HepG2 (cell line): ENCODE measurements around the gene CNPY4. TPM values are rescaled to one million over a fixed set of nuclear protein-coding genes. Genes with fewer than 3 reads are reported as not detected.
A peak's percentile ranks its signal among the peaks of the same experiment; 100 is the strongest.

Experiments
- ATAC-seq: fragments of 200-7000 bp; cut with Tn5 transposase; 3 replicates; pipeline ENCODE4 v1.9.1; 2020; ENCODE audit warnings: mild to moderate bottlenecking, moderate library complexity
- BruUV-seq: library from RNA; stranded (reverse); fragments of 400-500 nt; replicated peaks from 2 replicates; lab custom pipeline; 2021; lab: Mats Ljungman, UMichigan
- CTCF ChIA-PET: fragments of 300-600 bp; formaldehyde crosslinking; extraction: SDS; loops from one replicate; lab custom pipeline; 2021; ENCODE audit warnings: low total read pairs, inconsistent platforms, low intra/inter-chr PET ratio; lab: Yijun Ruan, JAX
- POLR2A ChIA-PET: fragments of 350-600 bp; sonication (Branson Sonifier 250); formaldehyde crosslinking; loops from one replicate; lab custom pipeline; 2020; ENCODE audit warnings: antibody characterized with exemption, inconsistent platforms; lab: Yijun Ruan, JAX
- DNase-seq: peaks from one replicate; pipeline ENCODE4 v3.0.0-alpha.2; 2015; ENCODE audit warnings: low spot score
- FAIRE-seq: peaks from 3 replicates; lab custom pipeline; 2011; peaks lifted over from hg19 to GRCh38; lab: Jason Lieb, UNC
- H2AFZ ChIP-seq: one replicate; pipeline ENCODE4 v1.6.1; 2011; ENCODE audit warnings: low read length, inconsistent platforms
- H3K27ac ChIP-seq: fragments of 300-600 bp; 3 replicates; pipeline ENCODE4 v1.8.0; 2011; ENCODE audit warnings: mixed run types, mild to moderate bottlenecking, mixed read lengths, low read length, inconsistent platforms; ENCODE audit not compliant: insufficient read depth; ENCODE audit errors: extremely low read length
- H3K27me3 ChIP-seq, 2 experiments: fragments of 200-600 bp in 1 of 2; 2 replicates in 1 of 2; 3 replicates in 1 of 2; pipeline versions ENCODE4 v1.6.0 to v1.8.0; 2011; ENCODE audit warnings: low read length in 2 of 2, mild to moderate bottlenecking in 2 of 2, moderate library complexity in 2 of 2, inconsistent platforms in 1 of 2; ENCODE audit not compliant: insufficient read depth in 2 of 2, control insufficient read depth in 1 of 2
- H3K36me3 ChIP-seq, 2 experiments: fragments of 200-600 bp in 1 of 2; replicated peaks in 1 of 2; 2 replicates in 1 of 2; 3 replicates in 1 of 2; pipeline versions ENCODE4 v1.5.1 to v1.8.0; 2011; ENCODE audit warnings: low read length in 2 of 2, inconsistent platforms in 1 of 2; ENCODE audit not compliant: insufficient read depth in 2 of 2, control insufficient read depth in 1 of 2
- H3K4me1 ChIP-seq: 2 replicates; pipeline ENCODE4 v1.5.1; 2012; ENCODE audit warnings: low read length, inconsistent platforms; ENCODE audit not compliant: insufficient read depth
- H3K4me2 ChIP-seq: 2 replicates; pipeline ENCODE4 v1.6.0; 2011; ENCODE audit warnings: low read depth, low read length, inconsistent platforms
- H3K4me3 ChIP-seq, 3 experiments: fragments of 200-600 bp in 1 of 3; sonication (generic), shearing (Covaris generic) in 1 of 3; replicated peaks in 1 of 3; 2 replicates each; pipeline ENCODE4 v1.5.1; 2011 to 2016; ENCODE audit warnings: low read length in 3 of 3, inconsistent platforms in 2 of 3, low read depth in 2 of 3, mild to moderate bottlenecking in 2 of 3, control low read depth in 1 of 3, mixed read lengths in 1 of 3; ENCODE audit not compliant: insufficient read depth in 1 of 3
- H3K79me2 ChIP-seq: one replicate; pipeline ENCODE4 v1.6.1; 2011; ENCODE audit warnings: low read length, inconsistent platforms; ENCODE audit not compliant: insufficient read depth
- H3K9ac ChIP-seq: 2 replicates; pipeline ENCODE4 v1.6.0; 2011; ENCODE audit warnings: mild to moderate bottlenecking, low read depth, low read length, inconsistent platforms; ENCODE audit not compliant: insufficient read depth
- H3K9me3 ChIP-seq: 2 replicates; pipeline ENCODE4 v1.5.1; 2012; ENCODE audit warnings: mild to moderate bottlenecking, low read length
- H4K20me1 ChIP-seq: 2 replicates; pipeline ENCODE4 v1.6.0; 2011; ENCODE audit warnings: inconsistent platforms, mild to moderate bottlenecking, low read length, moderate library complexity; ENCODE audit not compliant: insufficient read depth
- AGO1 ChIP-seq: fragments of 200-400 bp; formaldehyde crosslinking; IDR thresholded peaks from 2 replicates; pipeline ENCODE4 v1.6.1; 2017; ENCODE audit warnings: mild to moderate bottlenecking, low read depth, low read length, moderate library complexity; ENCODE audit not compliant: poor library complexity, severe bottlenecking
- AGO2 ChIP-seq: fragments of 200-400 bp; formaldehyde crosslinking; optimal IDR thresholded peaks from 2 replicates; pipeline ENCODE3; 2017; ENCODE audit warnings: mild to moderate bottlenecking, low read depth, low read length, moderate library complexity
- HNRNPLL ChIP-seq: fragments of 200-400 bp; formaldehyde crosslinking; IDR thresholded peaks from 2 replicates; pipeline ENCODE4 v1.6.1; 2017; ENCODE audit warnings: mild to moderate bottlenecking, low read depth, low read length; ENCODE audit not compliant: poor library complexity, severe bottlenecking
- HOXA5 ChIP-seq: sonication (generic); formaldehyde crosslinking; IDR thresholded peaks from 2 replicates; pipeline ENCODE4 v1.4.0; 2020; ENCODE audit warnings: missing genetic modification reagents
- HOXA7 ChIP-seq: sonication (generic); formaldehyde crosslinking; IDR thresholded peaks from 2 replicates; pipeline ENCODE4 v1.8.1; 2022; ENCODE audit warnings: mild to moderate bottlenecking, missing genetic modification reagents, moderate library complexity
- PCBP1 ChIP-seq: fragments of 200-400 bp; formaldehyde crosslinking; IDR thresholded peaks from 2 replicates; pipeline ENCODE4 v1.6.1; 2017; ENCODE audit warnings: mild to moderate bottlenecking, low read depth, low read length, borderline replicate concordance
- POLR2A ChIP-seq, 2 experiments: IDR thresholded peaks; 2 replicates each; pipeline ENCODE4 v1.6.1; 2011; ENCODE audit warnings: low read depth in 2 of 2, low read length in 2 of 2, mild to moderate bottlenecking in 1 of 2, moderate library complexity in 1 of 2; ENCODE audit not compliant: insufficient read depth in 1 of 2
- RBFOX2 ChIP-seq: fragments of 200-400 bp; formaldehyde crosslinking; IDR thresholded peaks from 2 replicates; pipeline ENCODE4 v1.6.1; 2017; ENCODE audit warnings: low read depth, mild to moderate bottlenecking, low read length
- ZNF790 ChIP-seq: sonication (generic); formaldehyde crosslinking; IDR thresholded peaks from 2 replicates; pipeline ENCODE4 v1.8.0; 2022; ENCODE audit warnings: missing genetic modification reagents, mild to moderate bottlenecking, borderline replicate concordance
- ZSCAN12 ChIP-seq: sonication (generic); formaldehyde crosslinking; IDR thresholded peaks from 2 replicates; pipeline ENCODE4 v1.9.0; 2021; ENCODE audit warnings: mild to moderate bottlenecking, missing genetic modification reagents
- WGBS: methylation state at CpG from one replicate; pipeline ENCODE4 v1.1.6; 2017; ENCODE audit warnings: low lambda C conversion rate; 5-methylcytosine and 5-hydroxymethylcytosine counted together
- in situ Hi-C: cut with HindIII; loops from 2 replicates; pipeline ENCODE4 v1.10.0; 2017; ENCODE audit warnings: low pct_unique_long_range_greater_than_20kb; ENCODE audit not compliant: extremely low pct_ligation_motif_present
- intact Hi-C: fragments of 100-400 bp; cut with micrococcal nuclease; formaldehyde crosslinking; loops from one replicate; pipeline ENCODE4 v1.10.0; 2022; ENCODE audit not compliant: unreplicated experiment
- polyA plus RNA-seq, 8 experiments: library from polyadenylated mRNA; depleted of rRNA in 3 of 8; stranded (reverse) in 7 of 8; unstranded in 1 of 8; fragments of >200 nt; fragmentation: Illumina TruSeq in 4 of 8; extraction: Trizol in 4 of 8; gene quantifications; 2 replicates each; pipeline versions ENCODE4 v1.2.1 to v1.2.3, GENCODE V29; 2011 to 2016; ENCODE audit warnings: low read depth in 4 of 8, missing spikeins in 1 of 8, mixed read lengths in 1 of 8; ENCODE audit not compliant: insufficient read depth in 1 of 8
- total RNA-seq, 5 experiments: library from RNA; depleted of rRNA; stranded (reverse); fragments of >200 nt; fragmentation: Illumina TruSeq; extraction: Trizol; gene quantifications; 2 replicates each; pipeline ENCODE4 v1.2.3, GENCODE V29; 2016; ENCODE audit warnings: low read depth in 1 of 5
- TF ChIP-seq, protein P1 (sequence below): sonication (generic); formaldehyde crosslinking; IDR thresholded peaks from 2 replicates; pipeline ENCODE4 v1.4.0; 2020; ENCODE audit warnings: missing genetic modification reagents

Gene CNPY4
- total and polyA plus RNA-seq, 2 of the 13 experiments (the other 11 are each of a cell fraction or from before 2014, with no cell fraction given) = 6.2 to 12.7 TPM

DNA sequence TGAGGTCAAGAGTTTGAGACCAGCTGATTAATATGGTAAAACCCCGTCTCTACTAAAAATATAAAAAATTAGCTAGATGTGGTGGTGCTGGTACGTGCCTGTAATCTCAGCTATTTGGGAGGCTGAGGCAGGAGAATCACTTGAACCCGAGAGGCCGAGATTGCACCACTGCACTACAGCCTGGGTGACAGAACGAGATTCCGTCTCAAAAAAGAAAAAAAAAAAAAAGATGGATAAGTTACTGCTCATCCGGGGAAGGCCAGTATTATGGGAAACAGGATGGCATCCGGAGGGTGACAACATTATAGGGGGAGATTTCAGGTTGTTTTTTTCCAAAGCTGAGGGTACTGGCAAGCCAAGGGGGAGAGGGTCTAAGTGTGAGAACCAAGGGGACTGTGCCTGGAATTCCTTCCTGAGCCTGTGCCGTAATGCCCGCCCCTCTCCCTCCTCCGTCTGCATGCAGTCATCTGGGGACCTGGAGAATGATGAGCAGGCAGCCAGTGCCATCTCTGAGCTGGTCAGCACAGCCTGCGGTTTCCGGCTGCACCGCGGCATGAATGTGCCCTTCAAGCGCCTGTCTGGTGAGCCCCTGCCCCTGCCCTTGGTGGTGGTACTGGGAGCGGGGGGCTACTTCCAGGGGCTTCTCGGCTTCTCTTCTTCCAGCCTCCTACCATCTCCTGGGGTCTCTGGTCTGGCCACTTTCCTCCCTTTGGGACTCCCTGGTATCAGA, 33.7 kb downstream of the CNPY4 start:
- intact Hi-C loops = no loop called here
- no peak overlapping the region for H3K27ac ChIP-seq

More for the DNA sequence above, 33.7 kb downstream of the CNPY4 start:
- in situ Hi-C loops = no loop called here
- WGBS = 97% methylated on average over 13 of the region's 18 CpGs
- Histone ChIP-seq H4K20me1 (peaks cover 6% of the 10 kb centered on the region; the same call in 1 of the 2 replicates), H3K9ac (no peak overlapping the region), H3K79me2 (peaks cover 15% of the 10 kb centered on the region), H3K4me1 (peaks cover 75% of the 10 kb centered on the region), H3K27me3 (no peaks in the 10 kb centered on the region), H3K36me3 (peaks cover 6 to 24% of the 10 kb centered on the region in 2 experiments), H3K4me3 (no peak overlapping the region), H3K9me3 (no peaks in the 10 kb centered on the region), H3K4me2 (no peak overlapping the region), H2AFZ (no peak overlapping the region)
- CTCF ChIA-PET = no interaction called here
- no peak for FAIRE-seq
- POLR2A ChIA-PET = no interaction called here
- DNase-seq = no peak
- ATAC-seq = no peak
- no TSS peak for BruUV-seq
- no peak for TF ChIP-seq PCBP1
- TF ChIP-seq RBFOX2 = peak; percentile 61
- peak; percentile 82 for TF ChIP-seq AGO2
- no peak for TF ChIP-seq HOXA7 (CRISPR knock-in tag)
- TF ChIP-seq, protein P1, sequence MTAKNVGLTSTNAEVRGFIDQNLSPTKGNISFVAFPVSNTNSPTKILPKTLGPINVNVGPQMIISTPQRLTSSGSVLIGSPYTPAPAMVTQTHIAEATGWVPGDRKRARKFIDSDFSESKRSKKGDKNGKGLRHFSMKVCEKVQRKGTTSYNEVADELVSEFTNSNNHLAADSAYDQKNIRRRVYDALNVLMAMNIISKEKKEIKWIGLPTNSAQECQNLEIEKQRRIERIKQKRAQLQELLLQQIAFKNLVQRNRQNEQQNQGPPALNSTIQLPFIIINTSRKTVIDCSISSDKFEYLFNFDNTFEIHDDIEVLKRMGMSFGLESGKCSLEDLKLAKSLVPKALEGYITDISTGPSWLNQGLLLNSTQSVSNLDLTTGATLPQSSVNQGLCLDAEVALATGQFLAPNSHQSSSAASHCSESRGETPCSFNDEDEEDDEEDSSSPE (CRISPR knock-in tag) = no peak
- no peak for TF ChIP-seq HOXA5
- TF ChIP-seq POLR2A (IDR thresholded peaks at IDR 0.05; ENCODE audit: insufficient read depth in 1 of 2, low read depth in 2 of 2, low read length in 2 of 2) = peak in 1 of 2 experiments; percentile 38; a peak in 1 of 4 replicates
- no peak for TF ChIP-seq ZNF790
- TF ChIP-seq AGO1 = peak; percentile 43
- no peak for TF ChIP-seq ZSCAN12 (CRISPR knock-in tag)
- TF ChIP-seq HNRNPLL = no peak
